ENCODE data around the gene SIGLEC11.

The SIGLEC11 gene

GRCh38 chr19:50003810-50004419, 42.9 kb upstream of the SIGLEC11 start (continued):
- TF ChIP-seq ZNF488 (tag by site-specific recombination; IDR thresholded peaks at IDR 0.05) = no peak
- no peak for TF ChIP-seq ZNF530 (tag by site-specific recombination; IDR thresholded peaks at IDR 0.05; ENCODE audit: low read depth)
- TF ChIP-seq, protein P1, sequence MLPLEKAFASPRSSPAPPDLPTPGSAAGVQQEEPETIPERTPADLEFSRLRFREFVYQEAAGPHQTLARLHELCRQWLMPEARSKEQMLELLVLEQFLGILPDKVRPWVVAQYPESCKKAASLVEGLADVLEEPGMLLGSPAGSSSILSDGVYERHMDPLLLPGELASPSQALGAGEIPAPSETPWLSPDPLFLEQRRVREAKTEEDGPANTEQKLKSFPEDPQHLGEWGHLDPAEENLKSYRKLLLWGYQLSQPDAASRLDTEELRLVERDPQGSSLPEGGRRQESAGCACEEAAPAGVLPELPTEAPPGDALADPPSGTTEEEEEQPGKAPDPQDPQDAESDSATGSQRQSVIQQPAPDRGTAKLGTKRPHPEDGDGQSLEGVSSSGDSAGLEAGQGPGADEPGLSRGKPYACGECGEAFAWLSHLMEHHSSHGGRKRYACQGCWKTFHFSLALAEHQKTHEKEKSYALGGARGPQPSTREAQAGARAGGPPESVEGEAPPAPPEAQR (tag by site-specific recombination; IDR thresholded peaks at IDR 0.05) = no peak
- TF ChIP-seq GLIS1 (tag by site-specific recombination; IDR thresholded peaks at IDR 0.05) = 0 out of 2 replicates have a peak, but pooled peaks have one; percentile 11
- TF ChIP-seq ZNF394 (tag by site-specific recombination; IDR thresholded peaks at IDR 0.05; ENCODE audit: borderline replicate concordance) = 0 out of 2 replicates have a peak, but pooled peaks have one; percentile 24
- 0 out of 2 replicates have a peak, but pooled peaks have one; percentile 21 for TF ChIP-seq ZFP37 (tag by site-specific recombination; IDR thresholded peaks at IDR 0.05)
- TF ChIP-seq ZNF660 (tag by site-specific recombination; IDR thresholded peaks at IDR 0.05) = peak; percentile 79
- TF ChIP-seq, protein P2, sequence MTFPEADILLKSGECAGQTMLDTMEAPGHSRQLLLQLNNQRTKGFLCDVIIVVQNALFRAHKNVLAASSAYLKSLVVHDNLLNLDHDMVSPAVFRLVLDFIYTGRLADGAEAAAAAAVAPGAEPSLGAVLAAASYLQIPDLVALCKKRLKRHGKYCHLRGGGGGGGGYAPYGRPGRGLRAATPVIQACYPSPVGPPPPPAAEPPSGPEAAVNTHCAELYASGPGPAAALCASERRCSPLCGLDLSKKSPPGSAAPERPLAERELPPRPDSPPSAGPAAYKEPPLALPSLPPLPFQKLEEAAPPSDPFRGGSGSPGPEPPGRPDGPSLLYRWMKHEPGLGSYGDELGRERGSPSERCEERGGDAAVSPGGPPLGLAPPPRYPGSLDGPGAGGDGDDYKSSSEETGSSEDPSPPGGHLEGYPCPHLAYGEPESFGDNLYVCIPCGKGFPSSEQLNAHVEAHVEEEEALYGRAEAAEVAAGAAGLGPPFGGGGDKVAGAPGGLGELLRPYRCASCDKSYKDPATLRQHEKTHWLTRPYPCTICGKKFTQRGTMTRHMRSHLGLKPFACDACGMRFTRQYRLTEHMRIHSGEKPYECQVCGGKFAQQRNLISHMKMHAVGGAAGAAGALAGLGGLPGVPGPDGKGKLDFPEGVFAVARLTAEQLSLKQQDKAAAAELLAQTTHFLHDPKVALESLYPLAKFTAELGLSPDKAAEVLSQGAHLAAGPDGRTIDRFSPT (tag by site-specific recombination; IDR thresholded peaks at IDR 0.05) = no peak
- TF ChIP-seq ZNF133 (tag by site-specific recombination; IDR thresholded peaks at IDR 0.05) = no peak
- no peak for TF ChIP-seq EGR2 (tag by site-specific recombination; IDR thresholded peaks at IDR 0.05; ENCODE audit: low read depth)
- TF ChIP-seq ZNF140 (tag by site-specific recombination; IDR thresholded peaks at IDR 0.05) = no peak
- TF ChIP-seq ZIC2 (tag by site-specific recombination; IDR thresholded peaks at IDR 0.05) = no peak
- no peak for TF ChIP-seq ZNF148 (tag by site-specific recombination; IDR thresholded peaks at IDR 0.05; ENCODE audit: borderline replicate concordance)
- no peak for TF ChIP-seq ZNF610 (tag by site-specific recombination; IDR thresholded peaks at IDR 0.05; ENCODE audit: borderline replicate concordance)
- TF ChIP-seq ZBTB48 (tag by site-specific recombination; IDR thresholded peaks at IDR 0.05) = peak; percentile 28; the same call in 1 of the 2 replicates
- TF ChIP-seq ZNF366 (tag by site-specific recombination; conservative IDR thresholded peaks at IDR 0.05) = peak; percentile 43; the same call in 1 of the 2 replicates
- TF ChIP-seq TRIM28 (IDR thresholded peaks at IDR 0.05; ENCODE audit: borderline replicate concordance, low read length) = no peak
- TF ChIP-seq ZBTB20 (tag by site-specific recombination; IDR thresholded peaks at IDR 0.05) = no peak
- TF ChIP-seq ZNF121 (tag by site-specific recombination; IDR thresholded peaks at IDR 0.05) = no peak
- TF ChIP-seq, protein P3, sequence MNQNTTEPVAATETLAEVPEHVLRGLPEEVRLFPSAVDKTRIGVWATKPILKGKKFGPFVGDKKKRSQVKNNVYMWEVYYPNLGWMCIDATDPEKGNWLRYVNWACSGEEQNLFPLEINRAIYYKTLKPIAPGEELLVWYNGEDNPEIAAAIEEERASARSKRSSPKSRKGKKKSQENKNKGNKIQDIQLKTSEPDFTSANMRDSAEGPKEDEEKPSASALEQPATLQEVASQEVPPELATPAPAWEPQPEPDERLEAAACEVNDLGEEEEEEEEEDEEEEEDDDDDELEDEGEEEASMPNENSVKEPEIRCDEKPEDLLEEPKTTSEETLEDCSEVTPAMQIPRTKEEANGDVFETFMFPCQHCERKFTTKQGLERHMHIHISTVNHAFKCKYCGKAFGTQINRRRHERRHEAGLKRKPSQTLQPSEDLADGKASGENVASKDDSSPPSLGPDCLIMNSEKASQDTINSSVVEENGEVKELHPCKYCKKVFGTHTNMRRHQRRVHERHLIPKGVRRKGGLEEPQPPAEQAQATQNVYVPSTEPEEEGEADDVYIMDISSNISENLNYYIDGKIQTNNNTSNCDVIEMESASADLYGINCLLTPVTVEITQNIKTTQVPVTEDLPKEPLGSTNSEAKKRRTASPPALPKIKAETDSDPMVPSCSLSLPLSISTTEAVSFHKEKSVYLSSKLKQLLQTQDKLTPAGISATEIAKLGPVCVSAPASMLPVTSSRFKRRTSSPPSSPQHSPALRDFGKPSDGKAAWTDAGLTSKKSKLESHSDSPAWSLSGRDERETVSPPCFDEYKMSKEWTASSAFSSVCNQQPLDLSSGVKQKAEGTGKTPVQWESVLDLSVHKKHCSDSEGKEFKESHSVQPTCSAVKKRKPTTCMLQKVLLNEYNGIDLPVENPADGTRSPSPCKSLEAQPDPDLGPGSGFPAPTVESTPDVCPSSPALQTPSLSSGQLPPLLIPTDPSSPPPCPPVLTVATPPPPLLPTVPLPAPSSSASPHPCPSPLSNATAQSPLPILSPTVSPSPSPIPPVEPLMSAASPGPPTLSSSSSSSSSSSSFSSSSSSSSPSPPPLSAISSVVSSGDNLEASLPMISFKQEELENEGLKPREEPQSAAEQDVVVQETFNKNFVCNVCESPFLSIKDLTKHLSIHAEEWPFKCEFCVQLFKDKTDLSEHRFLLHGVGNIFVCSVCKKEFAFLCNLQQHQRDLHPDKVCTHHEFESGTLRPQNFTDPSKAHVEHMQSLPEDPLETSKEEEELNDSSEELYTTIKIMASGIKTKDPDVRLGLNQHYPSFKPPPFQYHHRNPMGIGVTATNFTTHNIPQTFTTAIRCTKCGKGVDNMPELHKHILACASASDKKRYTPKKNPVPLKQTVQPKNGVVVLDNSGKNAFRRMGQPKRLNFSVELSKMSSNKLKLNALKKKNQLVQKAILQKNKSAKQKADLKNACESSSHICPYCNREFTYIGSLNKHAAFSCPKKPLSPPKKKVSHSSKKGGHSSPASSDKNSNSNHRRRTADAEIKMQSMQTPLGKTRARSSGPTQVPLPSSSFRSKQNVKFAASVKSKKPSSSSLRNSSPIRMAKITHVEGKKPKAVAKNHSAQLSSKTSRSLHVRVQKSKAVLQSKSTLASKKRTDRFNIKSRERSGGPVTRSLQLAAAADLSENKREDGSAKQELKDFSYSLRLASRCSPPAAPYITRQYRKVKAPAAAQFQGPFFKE (tag by site-specific recombination; IDR thresholded peaks at IDR 0.05; ENCODE audit: borderline replicate concordance) = no peak
- TF ChIP-seq, protein P4, sequence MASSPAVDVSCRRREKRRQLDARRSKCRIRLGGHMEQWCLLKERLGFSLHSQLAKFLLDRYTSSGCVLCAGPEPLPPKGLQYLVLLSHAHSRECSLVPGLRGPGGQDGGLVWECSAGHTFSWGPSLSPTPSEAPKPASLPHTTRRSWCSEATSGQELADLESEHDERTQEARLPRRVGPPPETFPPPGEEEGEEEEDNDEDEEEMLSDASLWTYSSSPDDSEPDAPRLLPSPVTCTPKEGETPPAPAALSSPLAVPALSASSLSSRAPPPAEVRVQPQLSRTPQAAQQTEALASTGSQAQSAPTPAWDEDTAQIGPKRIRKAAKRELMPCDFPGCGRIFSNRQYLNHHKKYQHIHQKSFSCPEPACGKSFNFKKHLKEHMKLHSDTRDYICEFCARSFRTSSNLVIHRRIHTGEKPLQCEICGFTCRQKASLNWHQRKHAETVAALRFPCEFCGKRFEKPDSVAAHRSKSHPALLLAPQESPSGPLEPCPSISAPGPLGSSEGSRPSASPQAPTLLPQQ (tag by site-specific recombination; IDR thresholded peaks at IDR 0.05) = no peak
- no peak for TF ChIP-seq ZSCAN16 (tag by site-specific recombination; IDR thresholded peaks at IDR 0.05)
- no peak for TF ChIP-seq ZNF391 (tag by site-specific recombination; IDR thresholded peaks at IDR 0.05; ENCODE audit: borderline replicate concordance, low read depth)
- TF ChIP-seq WT1 (tag by site-specific recombination; IDR thresholded peaks at IDR 0.05) = no peak
- TF ChIP-seq ZFP3 (tag by site-specific recombination; IDR thresholded peaks at IDR 0.05; ENCODE audit: low read depth) = no peak
- no peak for TF ChIP-seq SCRT2 (tag by site-specific recombination; IDR thresholded peaks at IDR 0.05)

Measured in HEK293 (cell line).